Ovary (tissue), 9 donors: ENCODE measurements around the gene ZNF609. TPM values are rescaled to one million over a fixed set of nuclear protein-coding genes. Genes with fewer than 3 reads are reported as not detected.

Source experiments
- DNase-seq, 5 donors: peaks; one replicate each; pipeline ENCODE4 v3.0.0-alpha.2; 2019 to 2020
- H3K27ac ChIP-seq, 2 donors: fragments of 200-600 bp; one replicate each; pipeline versions ENCODE4 v1.5.1 to v1.8.0; 2019 to 2022
- H3K27me3 ChIP-seq: fragments of 200-600 bp; one replicate; pipeline ENCODE4 v1.8.0; 2022
- H3K36me3 ChIP-seq: fragments of 200-600 bp; sonication (generic); one replicate; pipeline ENCODE4 v1.5.1; 2019
- H3K4me1 ChIP-seq: one replicate; pipeline ENCODE4 v1.8.1; 2013; ENCODE audit warnings: mild to moderate bottlenecking, moderate library complexity; ENCODE audit not compliant: insufficient read depth
- H3K4me3 ChIP-seq: fragments of 200-600 bp; sonication (generic); one replicate; pipeline ENCODE4 v1.5.1; 2017
- H3K9me3 ChIP-seq, 2 donors: fragments of 200-600 bp in 1 of 2; sonication (generic) in 1 of 2; one replicate each; pipeline versions ENCODE4 v1.5.1 to v1.8.1; 2013 to 2019; ENCODE audit warnings: mild to moderate bottlenecking in 1 of 2, moderate library complexity in 1 of 2
- EP300 ChIP-seq: sonication (generic); formaldehyde crosslinking; IDR thresholded peaks from one replicate; pipeline ENCODE4 v1.6.1; 2017; ENCODE audit warnings: antibody characterized with exemption
- POLR2A ChIP-seq: fragments of 450-650 bp; IDR thresholded peaks from one replicate; pipeline ENCODE4 v1.6.1; 2017; ENCODE audit warnings: antibody characterized with exemption, mild to moderate bottlenecking, moderate library complexity
- WGBS, 3 donors: extraction: QIAGEN DNeasy Blood & Tissue Kit in 1 of 3; methylation state at CpG; one replicate each; pipeline versions ENCODE4 v1.1.5 to v1.1.7; 2013 to 2017; 5-methylcytosine and 5-hydroxymethylcytosine counted together
- intact Hi-C, 4 donors: fragments of 100-400 bp; cut with DNase I; formaldehyde crosslinking; loops; one replicate each; pipeline versions ENCODE4 v1.11.0 to v1.15.1; 2022 to 2023
- polyA plus RNA-seq, 2 donors: library from polyadenylated mRNA; stranded (reverse); fragments of 200-250 nt in 1 of 2; fragments of 350-450 nt in 1 of 2; fragmentation: Illumina TruSeq in 1 of 2; extraction: RNeasy Lipid Tissue Mini Kit (QIAGEN cat#74804) in 1 of 2; gene quantifications; one replicate each; pipeline ENCODE4 v1.2.3, GENCODE V29; 2013 to 2014
- total RNA-seq, 7 donors: library from RNA; depleted of rRNA in 2 of 7; stranded (reverse); fragments of >200 nt in 2 of 7; fragmentation: NEBNext Ultra II Directional in 3 of 7; extraction: Animal tissue kit (Norgen Biotek cat#: 25700) in 3 of 7; gene quantifications; one replicate each; pipeline versions ENCODE4 v1.1.0 to v1.2.4, GENCODE V29; 2016 to 2023
- TF ChIP-seq, protein P1 (sequence below), 3 donors: fragments of 450-650 bp in 2 of 3; fragments of 200-600 bp in 1 of 3; IDR thresholded peaks; one replicate each; pipeline versions ENCODE4 v1.5.1 to v1.8.0; 2016 to 2022; ENCODE audit warnings: antibody characterized with exemption in 3 of 3, mild to moderate bottlenecking in 1 of 3
- donor health status: DM: no; HTN: no; CAD: no; lungs with moderate emphysema.
- donor health status: DM: no; HTN: no; CAD: no.
- donor health status: Bipolar disorder and iron deficiency.
- donor health status: DM: yes; HTN: yes; CAD: no.
- donor health status: DM: no; HTN: no; CAD: no.
- donor health status: DM: yes; HTN: yes; CAD: no.

The ZNF609 gene
- total and polyA plus RNA-seq, 9 donors: 18.4 to 63.6 (median 40.7) TPM

DNA sequence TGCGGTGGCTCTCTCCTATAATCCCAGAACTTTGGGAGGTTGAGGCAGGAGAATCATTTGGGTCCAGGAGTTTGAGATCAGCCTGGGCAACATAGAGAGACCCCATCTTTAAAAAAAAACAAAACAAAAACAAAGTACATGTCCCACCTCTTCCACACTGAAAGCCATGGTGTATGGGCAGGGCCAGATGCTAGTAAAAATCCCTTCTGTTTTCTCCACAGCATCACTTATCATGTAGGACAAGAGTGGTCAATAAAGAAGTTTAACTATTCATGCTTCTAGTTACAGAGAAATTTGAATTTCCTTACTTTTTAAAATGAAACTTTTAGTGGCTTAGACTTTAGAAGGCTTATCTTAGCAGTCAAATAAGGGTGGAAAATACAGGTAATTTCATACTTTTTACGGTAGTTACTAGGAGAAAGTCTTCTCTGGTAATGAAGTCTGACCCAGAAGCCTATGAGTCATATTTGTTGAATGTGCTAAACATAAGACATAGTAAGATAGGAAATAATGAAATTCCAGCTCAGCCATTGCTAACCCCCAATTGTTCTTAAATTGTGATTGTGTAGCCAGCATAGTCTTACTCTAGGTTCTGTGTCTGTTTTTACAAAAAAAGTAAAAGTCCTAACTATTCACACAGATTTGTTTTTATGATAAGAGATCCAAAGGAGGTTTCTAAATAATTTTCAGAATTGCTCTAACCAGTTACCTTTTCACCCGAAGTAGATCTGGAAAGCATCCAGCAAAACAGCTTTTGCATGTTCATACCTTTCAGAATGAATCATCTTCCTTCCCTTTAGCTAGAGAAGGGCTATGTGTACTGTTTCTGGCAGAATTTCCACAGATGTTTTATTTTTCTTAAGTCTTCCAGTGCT lies 16.4 kb upstream of the ZNF609 start:
- no peak for DNase-seq
- 35 to 43% (median 37%) methylated on average over 3 of the region's 3 CpGs for WGBS, 3 donors
- H3K36me3 ChIP-seq: no peaks in the 10 kb centered on the region
- TF ChIP-seq EP300 (no peak), POLR2A (no peak)
- TF ChIP-seq, protein P1, sequence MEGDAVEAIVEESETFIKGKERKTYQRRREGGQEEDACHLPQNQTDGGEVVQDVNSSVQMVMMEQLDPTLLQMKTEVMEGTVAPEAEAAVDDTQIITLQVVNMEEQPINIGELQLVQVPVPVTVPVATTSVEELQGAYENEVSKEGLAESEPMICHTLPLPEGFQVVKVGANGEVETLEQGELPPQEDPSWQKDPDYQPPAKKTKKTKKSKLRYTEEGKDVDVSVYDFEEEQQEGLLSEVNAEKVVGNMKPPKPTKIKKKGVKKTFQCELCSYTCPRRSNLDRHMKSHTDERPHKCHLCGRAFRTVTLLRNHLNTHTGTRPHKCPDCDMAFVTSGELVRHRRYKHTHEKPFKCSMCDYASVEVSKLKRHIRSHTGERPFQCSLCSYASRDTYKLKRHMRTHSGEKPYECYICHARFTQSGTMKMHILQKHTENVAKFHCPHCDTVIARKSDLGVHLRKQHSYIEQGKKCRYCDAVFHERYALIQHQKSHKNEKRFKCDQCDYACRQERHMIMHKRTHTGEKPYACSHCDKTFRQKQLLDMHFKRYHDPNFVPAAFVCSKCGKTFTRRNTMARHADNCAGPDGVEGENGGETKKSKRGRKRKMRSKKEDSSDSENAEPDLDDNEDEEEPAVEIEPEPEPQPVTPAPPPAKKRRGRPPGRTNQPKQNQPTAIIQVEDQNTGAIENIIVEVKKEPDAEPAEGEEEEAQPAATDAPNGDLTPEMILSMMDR (IDR thresholded peaks at IDR 0.05): no peak
- peak overlapping the region in 1 of 2 donors; percentile 13 for H3K27ac ChIP-seq
- no peak overlapping the region for H3K4me3 ChIP-seq
- no peaks in the 10 kb centered on the region for H3K4me1 ChIP-seq
- intact Hi-C loops: loop anchor here in 1 of 4 donors (10.0 kb wide), 1 partner anchor 231 kb away; no protein-coding TSS in a partner anchor
- no peaks in the 10 kb centered on the region for H3K9me3 ChIP-seq
- no peaks in the 10 kb centered on the region for H3K27me3 ChIP-seq

DNA sequence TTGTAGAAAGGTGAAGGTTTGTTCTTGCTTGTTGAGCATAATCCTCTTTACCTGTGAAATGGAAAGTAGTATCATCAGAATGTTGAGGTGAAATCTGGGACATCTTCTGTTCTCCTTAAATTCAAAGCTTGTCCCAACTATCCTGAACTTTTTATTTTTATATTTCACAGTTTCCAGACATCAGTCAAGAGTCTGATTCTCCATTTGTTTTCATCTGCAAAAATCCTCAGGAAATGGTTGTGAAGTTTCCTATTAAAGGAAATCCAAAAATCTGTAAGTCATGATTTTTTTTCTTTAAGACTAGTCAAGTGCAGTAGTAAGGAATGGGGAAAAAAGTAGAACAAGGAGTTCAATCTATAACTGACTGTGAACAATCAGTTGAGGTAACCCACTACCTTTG lies 15.5 kb upstream of the ZNF609 start:
- DNase-seq: no peak
- Histone ChIP-seq H3K27me3 (no peaks in the 10 kb centered on the region), H3K27ac (peak overlapping the region in 1 of 2 donors; percentile 13), H3K4me3 (no peak overlapping the region), H3K9me3 (no peaks in the 10 kb centered on the region), H3K36me3 (no peaks in the 10 kb centered on the region), H3K4me1 (no peaks in the 10 kb centered on the region)
- intact Hi-C loops: loop anchor here in 1 of 4 donors (10.0 kb wide), 1 partner anchor 230 kb away; no protein-coding TSS in a partner anchor
- TF ChIP-seq POLR2A (no peak), EP300 (no peak)
- TF ChIP-seq, protein P1 (IDR thresholded peaks at IDR 0.05): no peak

DNA sequence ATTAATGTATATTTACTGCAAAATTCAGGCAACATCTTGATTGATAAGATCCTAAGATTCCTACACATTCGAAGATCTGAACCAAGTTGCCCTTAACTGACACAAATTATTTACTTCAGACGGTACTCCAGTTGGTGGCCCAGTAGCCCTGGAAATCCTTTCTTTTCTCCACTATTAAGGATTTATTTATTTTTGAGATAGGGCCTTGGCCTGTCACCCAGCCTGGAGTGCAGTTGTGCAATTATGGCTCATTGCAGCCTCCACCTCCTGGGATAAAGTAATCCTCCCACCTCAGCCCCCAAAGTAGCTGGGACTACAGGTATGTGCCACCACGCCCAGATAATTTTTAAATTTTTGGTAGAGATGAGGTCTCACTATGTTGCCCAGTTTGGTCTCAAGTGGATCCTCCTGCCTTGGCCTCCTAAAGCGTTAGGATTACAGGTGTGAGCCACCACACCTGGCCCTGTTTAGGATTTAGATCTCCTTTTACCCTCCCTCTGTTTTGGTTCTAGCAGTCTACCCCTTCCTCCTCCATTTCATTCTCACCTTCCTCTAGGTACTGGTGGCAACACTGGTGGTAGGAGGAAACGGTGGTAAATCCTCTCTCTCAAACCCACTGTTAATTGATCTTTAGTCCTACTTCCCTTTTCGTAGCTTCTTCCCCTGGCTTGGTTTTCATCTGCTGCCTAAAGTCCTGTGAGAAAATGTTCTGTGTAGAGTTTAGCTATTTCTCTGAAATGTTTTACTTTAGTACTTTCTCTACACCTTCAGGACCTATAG lies 12.7 kb upstream of the ZNF609 start:
- TF ChIP-seq EP300 (no peak), POLR2A (no peak)
- TF ChIP-seq, protein P1 (IDR thresholded peaks at IDR 0.05): no peak
- Histone ChIP-seq H3K4me3 (no peak overlapping the region), H3K27me3 (no peaks in the 10 kb centered on the region), H3K9me3 (no peaks in the 10 kb centered on the region), H3K4me1 (no peaks in the 10 kb centered on the region), H3K27ac (no peak overlapping the region), H3K36me3 (no peaks in the 10 kb centered on the region)
- no peak for DNase-seq
- intact Hi-C loops: loop anchor here in 1 of 4 donors (10.0 kb wide), 1 partner anchor 227 kb away; no protein-coding TSS in a partner anchor
- 93 to 96% (median 94%) methylated on average over 6 of the region's 6 CpGs for WGBS, 3 donors

DNA sequence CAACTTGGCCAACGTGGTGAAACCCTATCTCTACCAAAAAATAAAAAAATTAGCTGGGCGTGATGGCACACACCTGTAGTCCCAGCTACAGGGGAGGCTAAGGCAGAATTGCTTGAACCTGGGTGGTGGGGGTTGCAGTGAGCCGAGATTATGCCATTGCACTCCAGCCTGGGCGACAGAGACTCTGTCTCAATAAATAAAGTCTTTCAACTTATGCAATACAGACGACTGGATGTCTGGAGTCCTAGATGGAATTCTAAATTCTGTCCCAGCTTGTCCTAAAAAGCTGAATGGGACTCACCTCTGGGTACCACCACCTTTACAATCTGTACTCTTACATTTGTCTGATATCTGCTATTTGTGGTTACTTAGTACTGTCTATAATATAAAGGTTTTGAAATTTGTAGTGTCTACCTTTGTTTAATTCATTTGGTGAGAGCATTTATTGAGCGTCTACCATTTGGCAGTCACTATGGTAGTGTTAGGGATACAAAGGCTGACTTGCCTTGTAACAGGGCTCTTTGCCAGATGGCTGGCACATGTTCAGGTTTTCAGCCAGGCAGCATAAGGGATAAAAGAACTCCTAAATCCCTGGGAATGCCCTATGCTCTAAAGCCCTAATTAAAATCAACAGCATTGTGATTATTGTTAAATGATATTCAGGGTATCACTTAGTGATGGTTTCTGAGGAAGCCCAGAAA lies 7.2 kb upstream of the ZNF609 start:
- 67 to 72% (median 70%) methylated on average over 6 of the region's 6 CpGs for WGBS, 3 donors
- no peak overlapping the region for H3K4me3 ChIP-seq
- peak; percentile 41 to 67 (median 49) for DNase-seq
- no peaks in the 10 kb centered on the region for H3K27me3 ChIP-seq
- peak overlapping the region in 1 of 2 donors; percentile 32 for H3K27ac ChIP-seq
- intact Hi-C loops: no loop called here
- TF ChIP-seq POLR2A (no peak), EP300 (no peak)
- TF ChIP-seq, protein P1 (IDR thresholded peaks at IDR 0.05): no peak
- H3K4me1 ChIP-seq: peaks cover 1% of the 10 kb centered on the region
- H3K9me3 ChIP-seq: no peaks in the 10 kb centered on the region
- H3K36me3 ChIP-seq: no peaks in the 10 kb centered on the region
